Mononuclear cell (primary cell): ENCODE data around the gene NOP16. TPM values are rescaled to one million over a fixed set of nuclear protein-coding genes. Genes with fewer than 3 reads are reported as not detected.

Experiments
- H3K27me3 ChIP-seq: 2 replicates; pipeline ENCODE4 v1.6.0; 2011; ENCODE audit warnings: low read length, control low read depth; ENCODE audit not compliant: insufficient read depth
- H3K4me1 ChIP-seq: 2 replicates; pipeline ENCODE4 v1.5.1; 2011; ENCODE audit warnings: mild to moderate bottlenecking, low read length, control low read depth; ENCODE audit not compliant: insufficient read depth
- H3K4me3 ChIP-seq: 2 replicates; pipeline ENCODE4 v1.5.1; 2011; ENCODE audit warnings: mild to moderate bottlenecking, low read length, moderate library complexity
- H3K9me3 ChIP-seq: 2 replicates; pipeline ENCODE4 v1.5.1; 2011; ENCODE audit warnings: low read depth, mild to moderate bottlenecking, control low read depth, low read length
- total RNA-seq: library from RNA; depleted of rRNA; stranded (reverse); fragments of >200 nt; gene quantifications from one replicate; pipeline ENCODE4 v1.2.3, GENCODE V29; 2012

The NOP16 gene, protein sequence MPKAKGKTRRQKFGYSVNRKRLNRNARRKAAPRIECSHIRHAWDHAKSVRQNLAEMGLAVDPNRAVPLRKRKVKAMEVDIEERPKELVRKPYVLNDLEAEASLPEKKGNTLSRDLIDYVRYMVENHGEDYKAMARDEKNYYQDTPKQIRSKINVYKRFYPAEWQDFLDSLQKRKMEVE
- 6.1 TPM for total RNA-seq

DNA sequence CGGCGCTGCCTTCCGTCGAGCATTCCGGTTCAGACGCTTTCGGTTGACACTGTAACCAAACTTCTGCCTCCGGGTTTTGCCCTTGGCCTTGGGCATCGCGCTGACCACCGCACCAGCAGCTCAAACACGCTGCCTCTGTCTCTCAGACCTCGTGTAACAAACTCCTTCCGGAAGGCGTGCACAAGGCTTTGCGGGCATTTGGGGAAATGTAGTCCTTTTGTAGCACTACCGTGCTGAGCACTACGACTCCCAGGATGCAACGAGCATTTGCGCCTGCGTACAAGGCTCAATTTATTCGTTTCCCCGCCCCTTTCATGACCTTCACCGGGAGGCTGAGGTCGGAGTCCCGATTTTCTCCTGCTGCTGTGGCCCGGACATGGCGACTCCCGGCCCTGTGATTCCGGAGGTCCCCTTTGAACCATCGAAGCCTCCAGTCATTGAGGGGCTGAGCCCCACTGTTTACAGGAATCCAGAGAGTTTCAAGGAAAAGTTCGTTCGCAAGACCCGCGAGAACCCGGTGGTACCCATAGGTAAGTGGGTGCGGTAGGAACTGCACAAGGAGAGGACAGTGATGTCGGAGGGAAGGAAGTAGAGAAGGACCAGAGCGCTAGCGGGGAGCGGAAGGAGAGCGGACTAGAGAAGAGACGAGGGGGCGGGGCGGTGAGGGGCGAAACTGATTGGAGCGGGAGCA, at the start of gene NOP16, which contains the start of gene HIGD2A:
TSS of gene NOP16 (minus strand) at position 155 of the 691 bp plus-strand sequence. CDS start at position 96, 59 bp downstream.
TSS of gene HIGD2A (plus strand) at position 308 of the 691 bp plus-strand sequence. CDS start at position 377, 69 bp downstream.
- Histone ChIP-seq H3K9me3 (no peaks in the 10 kb centered on the region), H3K4me3 (peak within 1 kb of the TSS; percentile 82), H3K27me3 (no peaks in the 10 kb centered on the region), H3K4me1 (peaks cover 41% of the 10 kb centered on the region)

DNA sequence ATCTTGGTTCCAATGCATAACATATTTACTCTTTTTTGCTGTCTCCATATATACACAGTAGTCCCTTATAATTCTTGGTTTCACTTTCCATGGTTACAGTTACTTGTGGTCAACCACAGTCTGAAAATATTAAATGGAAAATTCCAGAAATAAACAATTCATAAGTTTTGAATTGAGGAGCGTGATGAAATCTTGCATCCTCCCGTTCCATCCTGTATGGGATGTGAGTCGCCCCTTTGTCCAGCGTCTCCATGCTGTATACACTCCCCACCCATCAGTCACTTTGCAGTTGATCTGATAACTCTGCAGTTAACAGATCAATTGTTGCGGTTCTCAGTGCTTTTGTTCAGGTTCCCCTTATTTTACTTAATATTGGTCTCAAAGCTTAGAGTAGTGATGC, 48.3 kb upstream of the NOP16 start:
- no peaks in the 10 kb centered on the region for H3K27me3 ChIP-seq
- no peak overlapping the region for H3K4me3 ChIP-seq
- peaks cover 15% of the 10 kb centered on the region for H3K4me1 ChIP-seq
- H3K9me3 ChIP-seq = no peaks in the 10 kb centered on the region

DNA sequence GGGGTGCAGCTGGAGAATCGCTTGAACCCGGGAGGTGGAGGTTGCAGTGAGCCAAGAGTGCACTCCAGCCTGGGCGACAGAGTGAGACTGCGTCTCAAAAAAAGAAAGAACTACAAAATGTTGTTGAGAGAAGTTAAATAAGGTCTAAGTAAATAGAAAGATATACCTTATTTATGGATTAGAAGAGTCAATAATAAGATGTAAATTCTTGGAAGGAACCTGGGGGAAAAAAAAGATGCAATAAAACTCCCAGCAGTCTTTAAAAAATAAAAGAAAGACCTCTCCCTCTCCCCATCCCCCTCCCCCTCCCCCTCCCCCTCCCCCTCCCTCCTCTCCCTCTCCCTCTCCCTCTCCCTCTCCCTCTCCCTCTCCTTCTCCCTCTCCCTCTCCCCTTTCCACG, 44.3 kb upstream of the NOP16 start:
- Histone ChIP-seq H3K9me3 (no peaks in the 10 kb centered on the region), H3K4me1 (peaks cover 15% of the 10 kb centered on the region), H3K27me3 (no peaks in the 10 kb centered on the region), H3K4me3 (no peak overlapping the region)

DNA sequence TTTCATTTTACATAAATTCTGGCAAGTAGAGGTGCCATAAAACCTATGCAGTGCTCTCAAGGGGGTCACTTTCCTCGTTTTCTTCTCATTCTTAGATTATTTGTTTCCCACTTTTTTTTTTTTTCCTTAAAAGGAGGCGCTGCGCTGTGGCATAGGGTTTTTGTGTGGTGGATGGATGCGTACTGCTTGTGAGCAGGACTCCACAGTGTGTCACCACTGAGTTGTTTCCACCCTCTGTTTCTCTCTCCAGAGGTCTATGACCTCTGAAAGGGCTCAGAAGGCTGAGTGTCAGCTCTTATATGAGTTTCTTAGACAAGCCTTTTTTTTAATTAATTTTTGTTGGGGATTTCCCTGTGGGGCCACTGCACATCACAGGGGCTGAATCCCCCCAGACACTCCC, 41.6 kb upstream of the NOP16 start:
- H3K4me3 ChIP-seq = no peak overlapping the region
- no peaks in the 10 kb centered on the region for H3K4me1 ChIP-seq
- no peaks in the 10 kb centered on the region for H3K9me3 ChIP-seq
- H3K27me3 ChIP-seq = no peaks in the 10 kb centered on the region

DNA sequence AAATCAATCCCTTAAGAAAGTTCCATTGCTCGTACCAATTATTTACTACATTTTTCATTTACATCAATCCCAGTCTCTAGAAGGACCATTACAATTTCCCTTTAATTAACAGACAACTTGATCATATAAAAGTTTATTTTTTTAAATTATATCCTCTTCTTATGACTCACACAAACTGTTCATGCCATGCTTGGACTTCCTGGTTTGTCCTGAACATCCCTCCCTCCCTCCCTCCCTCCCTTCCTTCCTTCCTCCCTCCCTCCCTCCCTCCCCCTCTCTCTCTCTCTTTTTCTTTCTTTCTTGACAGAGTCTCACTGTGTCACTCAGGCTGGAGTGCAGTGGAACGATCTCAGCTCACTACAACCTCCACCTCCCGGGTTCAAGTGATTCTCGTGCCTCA, 39.6 kb upstream of the NOP16 start:
- Histone ChIP-seq H3K4me3 (no peak overlapping the region), H3K27me3 (no peaks in the 10 kb centered on the region), H3K9me3 (no peaks in the 10 kb centered on the region), H3K4me1 (no peaks in the 10 kb centered on the region)

DNA sequence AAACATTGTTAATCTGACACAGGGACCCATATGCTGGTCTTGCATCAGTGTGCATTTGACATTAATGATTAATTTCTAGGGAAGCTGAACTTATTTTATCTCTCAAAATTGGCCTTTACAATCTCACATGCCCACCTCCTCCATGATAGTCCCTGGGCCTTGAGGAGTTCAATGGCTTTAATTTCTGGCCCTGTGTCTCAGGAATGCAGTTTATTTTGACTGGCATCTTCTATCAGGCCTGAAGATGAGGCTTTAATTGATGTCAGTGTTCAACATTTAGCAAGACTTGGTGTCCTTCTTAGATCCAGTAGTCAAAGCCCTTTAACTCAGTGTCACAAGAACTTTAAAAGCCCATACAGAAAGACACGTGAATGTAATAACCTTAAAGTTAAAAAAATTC, 38.5 kb upstream of the NOP16 start:
- H3K27me3 ChIP-seq = no peaks in the 10 kb centered on the region
- H3K9me3 ChIP-seq = no peaks in the 10 kb centered on the region
- no peaks in the 10 kb centered on the region for H3K4me1 ChIP-seq
- no peak overlapping the region for H3K4me3 ChIP-seq

DNA sequence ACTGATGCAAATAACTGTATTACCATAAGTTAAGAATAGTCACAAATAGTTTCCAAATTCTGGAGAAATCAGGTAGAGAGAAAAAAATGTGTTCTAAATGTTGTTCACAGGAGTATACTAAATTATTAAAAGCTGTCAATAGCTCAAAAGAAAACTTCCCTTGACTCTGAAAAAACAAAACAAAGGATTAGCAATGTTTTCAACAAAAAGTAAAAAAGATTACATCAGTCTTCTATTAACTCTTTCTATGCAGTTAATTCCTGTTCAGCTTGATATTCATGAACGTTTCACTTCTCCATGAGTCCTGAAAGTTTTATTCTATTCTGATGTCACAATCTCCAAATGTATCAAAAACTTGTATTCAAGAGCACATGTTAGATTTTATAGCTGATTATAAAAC, 37.4 kb upstream of the NOP16 start:
- Histone ChIP-seq H3K9me3 (no peaks in the 10 kb centered on the region), H3K4me1 (no peaks in the 10 kb centered on the region), H3K4me3 (no peak overlapping the region), H3K27me3 (peaks cover 2% of the 10 kb centered on the region)

DNA sequence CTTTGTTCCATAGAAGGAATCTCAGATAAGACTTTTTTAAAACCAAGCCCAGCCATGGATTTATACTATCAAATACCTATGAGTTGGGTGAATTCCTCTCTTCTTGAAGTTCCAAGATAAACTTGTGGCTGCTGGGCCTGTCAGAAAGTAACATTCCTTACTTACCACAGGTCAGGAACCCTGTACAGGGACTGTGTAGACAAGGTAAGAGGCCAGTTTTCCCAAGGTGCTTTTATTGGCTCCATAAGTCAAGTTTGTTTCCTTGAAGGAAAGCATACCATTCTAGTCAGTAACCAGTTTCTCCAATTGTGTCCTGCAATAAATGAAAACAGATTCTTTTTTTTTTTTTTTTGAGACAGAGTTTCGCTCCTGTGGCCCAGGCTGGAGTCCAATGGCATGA, 36.7 kb upstream of the NOP16 start:
- Histone ChIP-seq H3K4me1 (no peaks in the 10 kb centered on the region), H3K4me3 (no peak overlapping the region), H3K9me3 (no peaks in the 10 kb centered on the region), H3K27me3 (peaks cover 2% of the 10 kb centered on the region)

DNA sequence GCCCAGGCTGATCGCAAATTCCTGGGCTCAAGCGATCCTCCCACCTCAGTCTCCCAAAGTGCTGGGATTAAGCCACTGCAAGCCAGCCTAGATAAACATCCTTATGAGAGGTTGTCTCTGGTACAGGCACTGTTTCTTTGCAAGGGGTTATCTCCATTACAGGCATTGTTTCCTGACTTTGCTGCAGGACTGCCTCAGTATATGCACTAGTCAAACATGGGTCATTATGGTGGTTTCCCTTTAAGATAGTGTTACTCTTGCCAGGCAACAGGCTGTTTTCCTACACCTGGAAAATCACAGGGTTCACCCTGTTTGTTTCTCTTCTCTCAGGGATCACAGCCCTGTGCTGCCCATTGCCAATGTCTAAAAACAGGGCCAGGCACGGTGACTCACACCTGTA, 35.8 kb upstream of the NOP16 start:
- Histone ChIP-seq H3K4me1 (no peaks in the 10 kb centered on the region), H3K9me3 (no peaks in the 10 kb centered on the region), H3K4me3 (no peak overlapping the region), H3K27me3 (peaks cover 2% of the 10 kb centered on the region)

DNA sequence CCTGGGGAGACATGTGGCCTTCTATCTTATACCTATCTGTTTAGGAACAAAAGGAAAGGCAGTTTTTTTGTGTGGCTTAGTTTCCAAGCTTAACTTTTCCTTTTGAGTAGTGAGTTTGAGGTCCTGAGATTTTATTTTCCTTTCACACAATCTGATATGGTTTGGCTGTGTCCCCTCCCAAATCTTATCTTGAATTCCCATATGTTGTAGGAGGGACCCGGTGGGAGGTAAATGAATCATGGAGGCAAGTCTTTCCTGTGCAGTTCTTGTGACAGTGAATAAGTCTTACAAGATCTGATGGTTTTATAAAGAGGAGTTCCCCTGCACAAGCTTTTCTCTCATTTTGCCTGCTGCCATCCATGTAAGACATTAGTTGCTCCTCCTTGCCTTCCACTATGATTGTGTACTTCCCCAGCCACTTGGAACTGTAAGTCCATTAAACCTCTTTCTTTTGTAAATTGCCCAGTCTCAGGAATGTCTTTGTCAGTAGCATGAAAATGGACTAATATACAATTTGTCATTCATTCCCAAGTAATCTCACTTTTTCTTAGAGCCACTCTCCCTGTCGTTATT, 32.7 kb upstream of the NOP16 start:
- Histone ChIP-seq H3K9me3 (no peaks in the 10 kb centered on the region), H3K4me3 (no peak overlapping the region), H3K4me1 (peaks cover 8% of the 10 kb centered on the region), H3K27me3 (peaks cover 2% of the 10 kb centered on the region)

DNA sequence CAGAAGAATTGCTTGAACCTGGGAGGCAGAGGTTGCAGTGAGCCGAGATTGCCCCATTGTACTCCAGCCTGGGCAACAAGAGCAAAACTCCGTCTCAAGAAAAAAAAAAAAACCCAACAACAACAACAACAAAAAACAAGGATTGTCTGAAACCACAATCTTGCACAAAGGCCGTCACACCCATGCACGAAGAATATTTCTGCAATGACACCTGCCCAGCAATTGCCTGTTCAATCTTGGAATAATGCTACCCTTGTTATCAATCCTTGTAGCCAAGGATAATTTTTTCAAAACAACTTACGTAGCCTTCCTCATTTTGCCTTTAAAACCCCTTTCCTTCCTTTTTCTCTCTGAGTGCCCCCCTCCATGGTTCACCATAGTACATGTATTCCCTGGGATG, 31.7 kb upstream of the NOP16 start:
- Histone ChIP-seq H3K4me1 (peaks cover 17% of the 10 kb centered on the region), H3K4me3 (no peak overlapping the region), H3K27me3 (peaks cover 2% of the 10 kb centered on the region), H3K9me3 (no peaks in the 10 kb centered on the region)

DNA sequence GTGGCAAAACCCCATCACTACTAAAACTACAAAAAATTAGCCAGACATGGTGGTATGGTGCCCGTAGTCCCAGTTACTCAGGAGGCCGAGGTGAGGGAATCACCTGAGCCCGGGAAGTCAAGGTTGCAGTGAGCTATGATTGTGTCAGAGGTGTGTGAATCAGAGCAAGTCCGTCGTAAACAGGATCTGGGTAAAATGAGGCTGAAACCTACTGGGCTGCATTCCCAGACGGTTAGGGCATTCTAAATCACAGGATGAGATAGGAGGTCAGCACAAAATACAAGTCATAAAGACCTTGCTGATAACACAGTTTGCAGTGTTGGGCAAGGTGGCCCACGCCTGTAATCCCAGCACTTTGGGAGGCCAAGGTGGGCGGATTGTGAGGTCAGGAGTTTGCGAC, 29.9 kb upstream of the NOP16 start:
- no peaks in the 10 kb centered on the region for H3K9me3 ChIP-seq
- no peak overlapping the region for H3K4me3 ChIP-seq
- H3K27me3 ChIP-seq = peaks cover 2% of the 10 kb centered on the region
- H3K4me1 ChIP-seq = peaks cover 26% of the 10 kb centered on the region

DNA sequence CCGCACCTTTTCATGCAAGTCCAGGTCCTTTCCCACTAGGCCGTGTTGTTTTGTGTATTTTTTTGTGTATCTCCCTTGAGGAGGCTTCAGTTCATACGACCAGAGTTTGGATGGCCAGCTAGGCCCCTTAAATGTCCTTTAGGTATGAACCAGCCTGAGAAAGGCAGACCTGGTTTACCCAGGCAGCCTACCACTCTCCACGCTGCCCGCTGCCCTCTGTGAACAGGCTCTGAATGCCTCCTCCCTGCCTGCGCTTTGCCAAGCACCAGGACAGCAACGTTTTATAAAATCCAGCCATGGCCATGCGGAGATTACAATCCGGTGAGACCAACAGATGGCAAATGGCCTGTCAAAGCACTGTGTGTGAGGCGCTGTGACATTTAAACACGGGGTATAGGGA, 28.6 kb upstream of the NOP16 start:
- peaks cover 26% of the 10 kb centered on the region for H3K4me1 ChIP-seq
- no peaks in the 10 kb centered on the region for H3K9me3 ChIP-seq
- peaks cover 2% of the 10 kb centered on the region for H3K27me3 ChIP-seq
- H3K4me3 ChIP-seq = peak overlapping the region; percentile 77

DNA sequence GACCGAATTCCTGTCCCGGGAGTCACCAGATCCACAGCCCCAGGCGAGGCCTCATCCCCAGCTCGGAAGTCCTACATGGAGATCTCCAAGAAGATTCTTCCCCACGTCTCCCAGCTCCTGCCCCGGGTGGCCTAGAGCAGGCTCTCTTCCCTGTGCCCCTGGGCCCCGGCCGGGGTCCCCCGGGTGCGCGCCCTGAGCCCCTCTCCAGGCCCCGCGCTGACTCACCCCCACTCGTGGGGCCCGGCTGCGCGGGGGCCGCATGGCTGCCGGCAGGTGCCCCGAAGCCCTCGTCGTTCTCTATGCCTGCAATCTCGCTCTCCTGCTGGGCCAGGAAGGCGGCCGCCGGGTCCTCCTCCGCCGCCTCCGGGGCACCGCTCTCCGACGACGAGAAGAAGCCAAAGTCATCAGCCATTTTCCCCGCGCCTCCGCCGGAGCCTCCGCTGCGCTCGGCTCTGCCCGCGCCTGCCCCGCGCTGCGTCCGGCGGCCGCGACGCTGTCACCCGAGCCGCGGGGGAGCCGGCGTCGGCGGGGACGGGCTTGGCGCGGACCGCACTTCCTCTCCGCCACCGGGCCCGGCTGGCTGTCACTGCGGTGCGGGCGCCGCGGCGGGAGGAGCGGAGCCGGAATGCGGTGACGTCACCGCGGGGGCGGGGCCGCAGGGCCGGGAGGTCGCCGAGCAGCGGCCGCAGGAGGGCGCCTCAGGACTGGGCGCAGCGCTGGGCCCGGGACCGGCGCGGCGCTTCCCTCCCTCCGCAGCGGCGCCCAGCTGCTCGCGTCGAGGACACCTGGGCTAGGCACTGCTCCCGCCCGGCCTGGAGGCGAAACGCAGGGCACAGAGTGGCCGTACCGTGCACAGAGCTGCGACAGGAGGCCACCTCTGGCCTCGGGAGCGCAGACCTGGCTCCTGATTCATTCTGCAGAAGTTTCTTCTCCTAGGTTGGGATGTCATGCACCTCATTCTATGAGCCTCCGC, 27.8 kb upstream of the NOP16 start, which contains the start of gene CLTB:
TSS of gene CLTB (minus strand) at position 588 of the 973 bp plus-strand sequence. CDS start at position 412, 176 bp downstream.
- H3K4me1 ChIP-seq = peaks cover 26% of the 10 kb centered on the region
- H3K27me3 ChIP-seq = peaks cover 1% of the 10 kb centered on the region
- no peaks in the 10 kb centered on the region for H3K9me3 ChIP-seq
- peak within 1 kb of the TSS; percentile 77 for H3K4me3 ChIP-seq
